Loucy (cell line): ENCODE measurements around the gene GLT8D2.
"Not testable (repeated sequence)": the region's sequence is repeated elsewhere in the genome, so short reads cannot be mapped to it uniquely, and the experiment has no call there.

ENCODE experiments used
- H2AFZ ChIP-seq: fragments of 200-600 bp; sonication (generic); 2 replicates; pipeline ENCODE4 v1.6.0; 2016; ENCODE audit warnings: antibody characterized with exemption, mild to moderate bottlenecking, low read length, moderate library complexity
- H3F3A ChIP-seq: fragments of 200-600 bp; 2 replicates; pipeline ENCODE4 v1.6.0; 2016; ENCODE audit warnings: antibody characterized with exemption, low read depth, mild to moderate bottlenecking
- H3K27me3 ChIP-seq: fragments of 200-600 bp; sonication (generic); 2 replicates; pipeline ENCODE4 v1.6.1; 2014; ENCODE audit warnings: low read length, mild to moderate bottlenecking; ENCODE audit not compliant: insufficient read depth, poor library complexity, severe bottlenecking
- H3K36me3 ChIP-seq: fragments of 200-600 bp; sonication (generic); 2 replicates; pipeline ENCODE4 v1.6.1; 2016; ENCODE audit warnings: low read length; ENCODE audit not compliant: insufficient read depth
- H3K4me1 ChIP-seq: fragments of 200-600 bp; sonication (generic); 2 replicates; pipeline ENCODE4 v1.5.1; 2014; ENCODE audit warnings: low read length, mild to moderate bottlenecking; ENCODE audit not compliant: insufficient read depth, poor library complexity, severe bottlenecking
- H3K4me2 ChIP-seq: fragments of 200-600 bp; sonication (generic); 2 replicates; pipeline ENCODE4 v1.6.0; 2014; ENCODE audit warnings: antibody characterized with exemption, low read length, low read depth, mild to moderate bottlenecking; ENCODE audit not compliant: poor library complexity, severe bottlenecking
- H3K4me3 ChIP-seq: fragments of 200-600 bp; sonication (generic); 2 replicates; pipeline ENCODE4 v1.5.1; 2014; ENCODE audit warnings: low read length, mild to moderate bottlenecking, mixed read lengths; ENCODE audit not compliant: poor library complexity, severe bottlenecking
- H3K79me2 ChIP-seq: fragments of 200-600 bp; sonication (generic); 2 replicates; pipeline ENCODE4 v1.6.1; 2014; ENCODE audit warnings: low read length; ENCODE audit not compliant: insufficient read depth
- H3K9ac ChIP-seq: fragments of 200-600 bp; sonication (generic); 2 replicates; pipeline ENCODE4 v1.6.0; 2014; ENCODE audit warnings: mild to moderate bottlenecking, low read depth, low read length, moderate library complexity; ENCODE audit not compliant: poor library complexity, severe bottlenecking
- H3K9me2 ChIP-seq: fragments of 200-600 bp; sonication (generic); replicated peaks from 2 replicates; pipeline ENCODE4 v1.6.1; 2016; ENCODE audit warnings: low read depth, low read length, mixed read lengths
- H3K9me3 ChIP-seq: fragments of 200-600 bp; sonication (generic); 2 replicates; pipeline ENCODE4 v1.6.1; 2014; ENCODE audit warnings: mild to moderate bottlenecking, antibody characterized with exemption, low read length, low read depth; ENCODE audit not compliant: insufficient read depth
- H4K20me1 ChIP-seq: fragments of 200-600 bp; sonication (generic); 2 replicates; pipeline ENCODE4 v1.6.0; 2014; ENCODE audit warnings: antibody characterized with exemption, low read length, mild to moderate bottlenecking; ENCODE audit not compliant: insufficient read depth, poor library complexity, severe bottlenecking
- CTCF ChIP-seq: fragments of 200-600 bp; sonication (generic); conservative IDR thresholded peaks from 2 replicates; pipeline ENCODE4 v1.5.1; 2014; ENCODE audit warnings: mild to moderate bottlenecking, antibody characterized with exemption, low read length
- EZH2phosphoT487 ChIP-seq: fragments of 200-600 bp; IDR thresholded peaks from 2 replicates; pipeline ENCODE4 v1.6.1; 2018; ENCODE audit warnings: antibody characterized with exemption, mild to moderate bottlenecking, moderate library complexity, borderline replicate concordance

GLT8D2 gene

GRCh38 chr12:104023710-104024109 lies 26.3 kb downstream of the GLT8D2 start:
- Histone ChIP-seq H3K9me3 (no peaks in the 10 kb centered on the region), H3K79me2 (no peaks in the 10 kb centered on the region), H3K4me2 (no peak overlapping the region), H3K36me3 (no peaks in the 10 kb centered on the region), H3K9me2 (no peaks in the 10 kb centered on the region), H3K4me1 (peaks cover 13% of the 10 kb centered on the region), H2AFZ (no peak overlapping the region), H3K27me3 (no peaks in the 10 kb centered on the region), H4K20me1 (no peaks in the 10 kb centered on the region), H3K9ac (no peak overlapping the region), H3K4me3 (no peak overlapping the region), H3F3A (no peaks in the 10 kb centered on the region)
- TF ChIP-seq EZH2phosphoT487 (no peak), CTCF (no peak)

GRCh38 chr12:104022786-104023185 lies 27.2 kb downstream of the GLT8D2 start:
- Histone ChIP-seq H3K4me1 (peaks cover 8% of the 10 kb centered on the region), H3K4me3 (no peak overlapping the region)
- no peak for TF ChIP-seq CTCF
- TF ChIP-seq EZH2phosphoT487 = no peak

GRCh38 chr12:104021862-104022261 lies 28.1 kb downstream of the GLT8D2 start:
- not testable (repeated sequence) for H3K79me2 ChIP-seq, H3F3A ChIP-seq, H3K27me3 ChIP-seq, H3K36me3 ChIP-seq, H3K9me2 ChIP-seq, H3K9me3 ChIP-seq, H4K20me1 ChIP-seq, H3K9ac ChIP-seq, H3K4me2 ChIP-seq, H3K4me1 ChIP-seq, H3K4me3 ChIP-seq, H2AFZ ChIP-seq

More at GRCh38 chr12:104022786-104023185, 27.2 kb downstream of the GLT8D2 start:
- Histone ChIP-seq H3F3A (no peaks in the 10 kb centered on the region), H3K9ac (no peak overlapping the region), H3K36me3 (no peaks in the 10 kb centered on the region), H3K9me3 (no peaks in the 10 kb centered on the region), H3K4me2 (no peak overlapping the region), H4K20me1 (no peaks in the 10 kb centered on the region), H3K79me2 (no peaks in the 10 kb centered on the region), H3K9me2 (no peaks in the 10 kb centered on the region), H3K27me3 (no peaks in the 10 kb centered on the region), H2AFZ (no peak overlapping the region)

GRCh38 chr12:104012331-104012730 lies 37.7 kb downstream of the GLT8D2 start:
- TF ChIP-seq CTCF (no peak), EZH2phosphoT487 (no peak)
- no peaks in the 10 kb centered on the region for H3K36me3 ChIP-seq
- no peaks in the 10 kb centered on the region for H4K20me1 ChIP-seq

More at GRCh38 chr12:104012331-104012730, 37.7 kb downstream of the GLT8D2 start:
- Histone ChIP-seq H3K79me2 (no peaks in the 10 kb centered on the region), H3K9ac (no peak overlapping the region), H3K9me3 (no peaks in the 10 kb centered on the region), H3K4me3 (no peak overlapping the region), H2AFZ (no peak overlapping the region), H3F3A (no peaks in the 10 kb centered on the region), H3K4me2 (no peak overlapping the region), H3K9me2 (no peaks in the 10 kb centered on the region), H3K27me3 (no peaks in the 10 kb centered on the region), H3K4me1 (no peaks in the 10 kb centered on the region)
